T-helper 2 cell treated with Interferon-gamma antibody and Interleukin-4, amounts not matched to agents 5 μg/mL and 100 μg/mL, for 36 hours (primary cell): Measurements from ENCODE around the gene DESI1.
A peak's percentile ranks its signal among the peaks of the same experiment; 100 is the strongest.
"Not testable (repeated sequence)": the region's sequence is repeated elsewhere in the genome, so short reads cannot be mapped to it uniquely, and the experiment has no call there.

ENCODE experiments used
- DNase-seq: peaks from one replicate; pipeline ENCODE4 v3.0.0; 2021; ENCODE audit warnings: low spot score
- H3K27ac Mint-ChIP-seq: one replicate; pipeline ENCODE4 v1.8.0; 2021; ENCODE audit warnings: mild to moderate bottlenecking, mixed read lengths
- H3K27me3 Mint-ChIP-seq: one replicate; pipeline ENCODE4 v1.8.0; 2021; ENCODE audit warnings: low read depth, mixed read lengths
- H3K36me3 Mint-ChIP-seq: one replicate; pipeline ENCODE4 v1.8.0; 2021; ENCODE audit warnings: low read depth, mixed read lengths
- H3K4me1 Mint-ChIP-seq: one replicate; pipeline ENCODE4 v1.8.0; 2021; ENCODE audit warnings: low read depth, mixed read lengths
- H3K4me3 Mint-ChIP-seq: one replicate; pipeline ENCODE4 v1.8.0; 2022; ENCODE audit warnings: mild to moderate bottlenecking, moderate library complexity, mixed read lengths
- H3K9me3 Mint-ChIP-seq: one replicate; pipeline ENCODE4 v1.8.0; 2021; ENCODE audit warnings: mixed read lengths

The DESI1 gene

GRCh38 chr22:41572305-41572704 lies 48.5 kb downstream of the DESI1 start:
- H3K27ac Mint-ChIP-seq, H3K36me3 Mint-ChIP-seq, H3K9me3 Mint-ChIP-seq, H3K27me3 Mint-ChIP-seq, H3K4me1 Mint-ChIP-seq, H3K4me3 Mint-ChIP-seq, DNase-seq: not testable (repeated sequence)

GRCh38 chr22:41571786-41572185 lies 49.1 kb downstream of the DESI1 start:
- Mint-ChIP-seq H3K27me3 (peaks cover 3% of the 10 kb centered on the region), H3K4me1 (no peaks in the 10 kb centered on the region)

GRCh38 chr22:41570221-41570620 lies 50.6 kb downstream of the DESI1 start:
- DNase-seq = no peak
- Mint-ChIP-seq H3K36me3 (no peaks in the 10 kb centered on the region), H3K9me3 (no peaks in the 10 kb centered on the region), H3K27ac (no peak overlapping the region), H3K4me1 (peaks cover 5% of the 10 kb centered on the region), H3K4me3 (no peak overlapping the region), H3K27me3 (peaks cover 5% of the 10 kb centered on the region)

More at GRCh38 chr22:41571786-41572185, 49.1 kb downstream of the DESI1 start:
- Mint-ChIP-seq H3K9me3 (no peaks in the 10 kb centered on the region), H3K4me3 (no peak overlapping the region), H3K36me3 (peaks cover 5% of the 10 kb centered on the region), H3K27ac (no peak overlapping the region)
- DNase-seq = no peak

GRCh38 chr22:41568811-41569210 lies 52.0 kb downstream of the DESI1 start:
- peaks cover 5% of the 10 kb centered on the region for H3K27me3 Mint-ChIP-seq
- DNase-seq = no peak
- H3K27ac Mint-ChIP-seq = no peak overlapping the region
- no peaks in the 10 kb centered on the region for H3K36me3 Mint-ChIP-seq
- no peak overlapping the region for H3K4me3 Mint-ChIP-seq
- no peaks in the 10 kb centered on the region for H3K9me3 Mint-ChIP-seq
- H3K4me1 Mint-ChIP-seq = peaks cover 5% of the 10 kb centered on the region

GRCh38 chr22:41567512-41567768 lies 53.4 kb downstream of the DESI1 start:
- peaks cover 5% of the 10 kb centered on the region for H3K4me1 Mint-ChIP-seq
- H3K27ac Mint-ChIP-seq = no peak overlapping the region
- H3K27me3 Mint-ChIP-seq = peaks cover 6% of the 10 kb centered on the region
- no peak overlapping the region for H3K4me3 Mint-ChIP-seq
- no peaks in the 10 kb centered on the region for H3K9me3 Mint-ChIP-seq
- H3K36me3 Mint-ChIP-seq = no peaks in the 10 kb centered on the region
- no peak for DNase-seq

GRCh38 chr22:41565403-41566054 lies 55.3 kb downstream of the DESI1 start:
- Mint-ChIP-seq H3K4me3 (no peak overlapping the region), H3K27me3 (peaks cover 21% of the 10 kb centered on the region), H3K9me3 (no peaks in the 10 kb centered on the region), H3K36me3 (no peaks in the 10 kb centered on the region), H3K27ac (no peak overlapping the region), H3K4me1 (peaks cover 5% of the 10 kb centered on the region)
- peak; percentile 24 for DNase-seq

- Mint-ChIP-seq H3K9me3 (no peaks in the 10 kb centered on the region), H3K27me3 (peaks cover 28% of the 10 kb centered on the region), H3K27ac (no peak overlapping the region), H3K4me3 (no peak overlapping the region), H3K4me1 (peaks cover 5% of the 10 kb centered on the region), H3K36me3 (no peaks in the 10 kb centered on the region)
- no peak for DNase-seq
Measured at GRCh38 chr22:41564563-41564962, 56.3 kb downstream of the DESI1 start.

GRCh38 chr22:41563051-41563711 lies 57.7 kb downstream of the DESI1 start:
- Mint-ChIP-seq H3K27me3 (peaks cover 29% of the 10 kb centered on the region), H3K4me3 (no peak overlapping the region), H3K27ac (no peak overlapping the region), H3K4me1 (peaks cover 5% of the 10 kb centered on the region), H3K9me3 (no peaks in the 10 kb centered on the region), H3K36me3 (no peaks in the 10 kb centered on the region)
- DNase-seq = no peak

- Mint-ChIP-seq H3K4me1 (peaks cover 5% of the 10 kb centered on the region), H3K4me3 (no peak overlapping the region), H3K36me3 (no peaks in the 10 kb centered on the region), H3K9me3 (no peaks in the 10 kb centered on the region), H3K27me3 (peaks cover 29% of the 10 kb centered on the region), H3K27ac (no peak overlapping the region)
- no peak for DNase-seq
Measured at GRCh38 chr22:41562461-41562860, 58.4 kb downstream of the DESI1 start.

- peaks cover 29% of the 10 kb centered on the region for H3K27me3 Mint-ChIP-seq
- no peaks in the 10 kb centered on the region for H3K36me3 Mint-ChIP-seq
- no peak overlapping the region for H3K27ac Mint-ChIP-seq
- DNase-seq = no peak
- no peaks in the 10 kb centered on the region for H3K9me3 Mint-ChIP-seq
- peaks cover 5% of the 10 kb centered on the region for H3K4me1 Mint-ChIP-seq
- H3K4me3 Mint-ChIP-seq = no peak overlapping the region
Measured at GRCh38 chr22:41561788-41562187, 59.1 kb downstream of the DESI1 start.

- Mint-ChIP-seq H3K4me1 (peaks cover 5% of the 10 kb centered on the region), H3K27me3 (peaks cover 30% of the 10 kb centered on the region), H3K9me3 (no peaks in the 10 kb centered on the region), H3K4me3 (no peak overlapping the region), H3K27ac (no peak overlapping the region), H3K36me3 (no peaks in the 10 kb centered on the region)
- DNase-seq = no peak
Measured at GRCh38 chr22:41561335-41561734, 59.5 kb downstream of the DESI1 start.

GRCh38 chr22:41560095-41560471 lies 60.8 kb downstream of the DESI1 start:
- Mint-ChIP-seq H3K9me3 (no peaks in the 10 kb centered on the region), H3K27me3 (peaks cover 30% of the 10 kb centered on the region), H3K4me3 (no peak overlapping the region), H3K36me3 (no peaks in the 10 kb centered on the region), H3K27ac (no peak overlapping the region), H3K4me1 (no peaks in the 10 kb centered on the region)
- DNase-seq = no peak

- H3K9me3 Mint-ChIP-seq, DNase-seq, H3K27ac Mint-ChIP-seq, H3K4me1 Mint-ChIP-seq, H3K36me3 Mint-ChIP-seq, H3K4me3 Mint-ChIP-seq: not testable (repeated sequence)
- H3K27me3 Mint-ChIP-seq = peaks cover 33% of the 10 kb centered on the region
Measured at GRCh38 chr22:41558241-41558630, 62.6 kb downstream of the DESI1 start.

GRCh38 chr22:41557401-41558240 lies 63.2 kb downstream of the DESI1 start:
- no peaks in the 10 kb centered on the region for H3K9me3 Mint-ChIP-seq
- H3K4me1 Mint-ChIP-seq = no peaks in the 10 kb centered on the region
- no peaks in the 10 kb centered on the region for H3K36me3 Mint-ChIP-seq
- peaks cover 36% of the 10 kb centered on the region for H3K27me3 Mint-ChIP-seq
- no peak overlapping the region for H3K27ac Mint-ChIP-seq
- no peak overlapping the region for H3K4me3 Mint-ChIP-seq
- peak; percentile 12 for DNase-seq
